Prostate gland (tissue), 2 donors: Measurements from ENCODE around the gene TGFB1. TPM values are rescaled to one million over a fixed set of nuclear protein-coding genes. Genes with fewer than 3 reads are reported as not detected.
A peak's percentile ranks its signal among the peaks of the same experiment; 100 is the strongest.

Experiments used
- DNase-seq: peaks from one replicate; pipeline ENCODE4 v3.0.0-alpha.2; 2019; ENCODE audit warnings: low spot score
- H3K27ac ChIP-seq, 2 donors: fragments of 200-600 bp; sonication (generic); 2 replicates each; pipeline ENCODE4 v1.5.1; 2017 to 2019
- H3K27me3 ChIP-seq: fragments of 200-600 bp; sonication (generic); replicated peaks from 2 replicates; pipeline ENCODE4 v1.5.1; 2019; ENCODE audit not compliant: insufficient read depth
- H3K36me3 ChIP-seq, 2 donors: fragments of 200-600 bp; sonication (generic); 1 replicate in 1 of 2; 2 replicates in 1 of 2; pipeline versions ENCODE4 v1.5.1 to v1.8.1; 2017 to 2019
- H3K4me1 ChIP-seq: fragments of 200-600 bp; sonication (generic); replicated peaks from 2 replicates; pipeline ENCODE4 v1.5.1; 2019
- H3K4me3 ChIP-seq, 2 donors: fragments of 200-600 bp; sonication (generic); 2 replicates each; pipeline ENCODE4 v1.5.1; 2017 to 2019
- H3K9me3 ChIP-seq: fragments of 200-600 bp; sonication (generic); 2 replicates; pipeline ENCODE4 v1.5.1; 2017
- CTCF ChIP-seq, 4 experiments: fragments of 200-600 bp in 2 of 4; fragments of 450-650 bp in 2 of 4; sonication (generic) in 2 of 4; IDR thresholded peaks; 1 replicate in 3 of 4; 2 replicates in 1 of 4; pipeline ENCODE4 v1.5.1; 2016 to 2019; ENCODE audit warnings: antibody characterized with exemption in 4 of 4, mild to moderate bottlenecking in 2 of 4, moderate library complexity in 2 of 4
- POLR2A ChIP-seq: fragments of 450-650 bp; IDR thresholded peaks from one replicate; pipeline ENCODE4 v1.6.1; 2016; ENCODE audit warnings: antibody characterized with exemption, mild to moderate bottlenecking
- POLR2AphosphoS5 ChIP-seq: sonication (generic); formaldehyde crosslinking; IDR thresholded peaks from one replicate; pipeline ENCODE4 v1.6.1; 2017; ENCODE audit warnings: antibody characterized with exemption
- WGBS: methylation state at CpG from one replicate; pipeline ENCODE4 v1.1.5; 2018; 5-methylcytosine and 5-hydroxymethylcytosine counted together
- intact Hi-C: fragments of 100-400 bp; cut with DNase I; formaldehyde crosslinking; loops from one replicate; pipeline ENCODE4 v1.14.2; 2022
- total RNA-seq, 2 donors: library from RNA; depleted of rRNA; stranded (reverse); fragments of >200 nt; gene quantifications; one replicate each; pipeline ENCODE4 v1.1.0, GENCODE V29; 2016

TGFB1 gene
- total RNA-seq, 2 donors from 2014 or later, result 9.7 to 32.4 TPM

DNA sequence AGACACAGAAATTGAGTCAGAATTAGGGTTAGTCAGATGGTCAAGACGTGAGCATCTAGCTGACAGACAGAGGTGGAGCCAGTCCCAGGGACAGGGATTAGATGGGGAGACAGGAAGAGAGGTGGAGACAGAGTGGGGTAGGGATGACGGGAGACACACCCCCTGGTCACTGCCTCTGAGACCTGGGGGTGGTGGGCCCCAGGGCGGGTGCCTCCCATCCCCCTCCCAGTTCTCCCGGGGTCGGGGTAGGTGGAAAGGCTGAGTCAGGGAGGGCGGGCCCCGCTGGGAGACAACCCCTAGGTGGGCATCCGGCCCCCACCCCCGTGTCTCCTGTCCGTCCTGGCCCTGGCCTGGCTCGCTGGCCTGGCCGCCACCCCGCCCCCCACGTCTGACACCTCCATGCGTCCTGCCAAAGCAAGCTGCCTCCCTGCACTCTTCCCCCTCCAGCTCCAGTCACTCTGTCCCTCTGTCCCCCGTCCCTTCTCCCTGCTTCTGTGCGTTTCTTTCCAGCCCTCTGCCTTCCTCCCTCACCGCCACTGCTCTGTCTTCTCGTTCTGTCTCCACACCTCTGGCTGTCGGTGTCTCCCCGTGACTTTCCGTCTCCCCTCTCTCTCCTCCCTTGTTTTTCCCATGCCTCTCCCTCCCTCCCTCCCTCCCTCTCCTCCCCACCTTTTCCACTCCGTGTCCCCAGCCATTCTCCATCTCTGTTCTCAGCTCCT is 28.6 kb downstream of the TGFB1 start:
- Histone ChIP-seq H3K4me1 (peaks cover 13% of the 10 kb centered on the region), H3K27ac (peak overlapping the region; percentile 46 to 73), H3K4me3 (peak overlapping the region in 1 of 2 donors; percentile 8), H3K36me3 (no peaks in the 10 kb centered on the region), H3K27me3 (no peaks in the 10 kb centered on the region), H3K9me3 (no peaks in the 10 kb centered on the region)
- intact Hi-C loops, result loop anchor here (5.0 kb wide), 1 partner anchor 32 kb away; no protein-coding TSS in a partner anchor
- peak; percentile 37 for DNase-seq
- WGBS, result 8% methylated on average over 20 of the region's 23 CpGs
- TF ChIP-seq POLR2A (no peak), POLR2AphosphoS5 (no peak), CTCF (IDR thresholded peaks at IDR 0.05) (no peak)

DNA sequence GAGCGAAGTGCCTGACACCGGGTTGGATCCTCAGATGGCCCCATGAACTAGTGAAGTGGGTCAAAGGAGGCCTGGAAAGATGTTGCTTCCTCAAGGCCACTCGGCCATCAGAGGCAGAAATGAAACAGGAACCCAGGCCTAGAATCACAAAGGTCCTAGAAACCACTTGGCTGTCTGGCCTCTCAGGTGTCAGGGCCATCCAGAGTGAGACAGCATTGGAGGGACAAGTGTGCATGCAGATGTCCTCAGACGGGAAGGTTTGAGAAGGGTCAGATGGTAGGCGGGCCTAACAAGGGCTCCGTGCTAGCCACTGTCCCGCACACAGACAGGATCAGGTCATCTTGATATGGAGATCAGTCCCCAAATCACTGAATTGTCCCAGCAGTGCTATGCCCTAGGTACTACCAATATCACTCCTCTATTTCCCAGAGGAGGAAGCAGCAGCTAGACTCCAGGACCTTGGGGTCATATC is 29.5 kb downstream of the TGFB1 start:
- Histone ChIP-seq H3K9me3 (no peaks in the 10 kb centered on the region), H3K27me3 (no peaks in the 10 kb centered on the region), H3K36me3 (no peaks in the 10 kb centered on the region), H3K4me1 (peaks cover 13% of the 10 kb centered on the region), H3K27ac (peak overlapping the region; percentile 46 to 73), H3K4me3 (no peak overlapping the region)
- TF ChIP-seq CTCF (IDR thresholded peaks at IDR 0.05) (no peak), POLR2AphosphoS5 (no peak), POLR2A (no peak)
- DNase-seq, result no peak
- 79% methylated on average over 7 of the region's 7 CpGs for WGBS
- intact Hi-C loops, result loop anchor here (5.0 kb wide), 1 partner anchor 33 kb away; no protein-coding TSS in a partner anchor

DNA sequence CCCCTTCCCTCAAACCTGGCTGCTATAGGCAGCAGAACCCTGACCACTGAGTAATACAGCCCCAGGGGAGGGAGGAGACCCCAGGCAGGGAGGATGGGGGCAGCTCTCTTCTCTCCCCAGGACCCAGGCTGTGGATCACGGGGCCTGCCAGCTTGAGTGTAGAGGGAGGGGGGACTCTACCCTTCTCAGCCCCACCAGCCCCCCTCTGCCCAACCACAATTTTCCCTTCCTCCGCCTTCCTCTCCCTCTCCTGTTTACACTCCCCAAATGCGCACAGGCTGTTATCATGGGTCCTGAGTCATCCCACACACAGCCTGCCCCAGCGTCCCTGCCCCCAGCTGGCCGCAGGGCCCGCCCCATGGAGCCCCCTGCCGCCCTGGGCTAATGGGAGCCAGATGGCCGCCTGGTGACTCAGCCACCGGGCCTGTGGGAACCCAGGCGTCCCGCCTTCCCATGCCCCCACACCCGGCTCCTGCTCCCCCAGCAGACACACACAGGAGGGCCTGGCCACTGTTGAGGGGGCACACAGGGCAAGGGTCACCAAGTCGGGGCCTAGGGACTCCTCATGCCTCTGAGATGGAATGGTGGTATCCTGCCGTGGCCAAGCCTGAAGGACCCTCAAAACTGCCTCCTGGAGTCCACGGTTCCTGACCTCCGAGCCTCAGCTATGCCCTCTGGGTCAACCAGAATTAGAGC is 30.1 kb downstream of the TGFB1 start:
- Histone ChIP-seq H3K27me3 (no peaks in the 10 kb centered on the region), H3K27ac (peak overlapping the region; percentile 46 to 73), H3K4me3 (no peak overlapping the region), H3K4me1 (peaks cover 13% of the 10 kb centered on the region), H3K9me3 (no peaks in the 10 kb centered on the region), H3K36me3 (no peaks in the 10 kb centered on the region)
- DNase-seq, result no peak
- peak; percentile 25 for TF ChIP-seq POLR2AphosphoS5
- no peak for TF ChIP-seq CTCF (IDR thresholded peaks at IDR 0.05)
- WGBS, result 59% methylated on average over 15 of the region's 16 CpGs
- intact Hi-C loops, result loop anchor here (5.0 kb wide), 1 partner anchor 34 kb away; no protein-coding TSS in a partner anchor

DNA sequence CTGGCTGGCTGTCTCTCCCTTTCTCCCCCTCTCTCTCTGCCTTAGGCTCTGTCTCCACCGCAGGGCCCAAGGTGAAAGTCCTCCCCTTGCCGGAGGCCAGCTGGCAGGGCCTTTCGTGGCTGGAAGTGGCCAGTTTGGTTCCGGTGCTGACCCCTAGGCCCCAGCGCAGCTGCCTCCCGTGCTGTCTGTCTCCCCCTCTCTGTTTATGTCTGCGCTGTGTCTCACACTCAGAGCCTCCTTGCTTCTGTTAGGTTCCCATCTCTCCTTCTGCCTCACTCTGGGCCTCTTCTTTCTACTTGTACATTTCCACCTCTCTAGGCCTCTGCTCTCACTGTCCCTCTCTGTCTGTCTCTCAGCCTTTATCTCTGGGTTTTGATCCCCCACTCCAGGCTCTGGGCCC is 30.7 kb downstream of the TGFB1 start:
- Histone ChIP-seq H3K36me3 (no peaks in the 10 kb centered on the region), H3K27me3 (no peaks in the 10 kb centered on the region), H3K27ac (peak overlapping the region; percentile 46 to 73), H3K4me1 (peaks cover 13% of the 10 kb centered on the region), H3K9me3 (no peaks in the 10 kb centered on the region), H3K4me3 (no peak overlapping the region)
- WGBS, result 58% methylated on average over 7 of the region's 7 CpGs
- intact Hi-C loops, result loop anchor here (5.0 kb wide), 1 partner anchor 34 kb away; no protein-coding TSS in a partner anchor
- DNase-seq, result no peak
- TF ChIP-seq POLR2AphosphoS5 (no peak), CTCF (IDR thresholded peaks at IDR 0.05) (no peak), POLR2A (no peak)
